SU-DHL-6 (cell line): ENCODE measurements around the gene B3GAT1.

ENCODE experiments used
- EZH2phosphoT487 ChIP-seq: fragments of 200-600 bp; sonication (generic), shearing (Covaris generic); conservative IDR thresholded peaks from 2 replicates; pipeline ENCODE4 v1.6.1; 2018; ENCODE audit warnings: mild to moderate bottlenecking, antibody characterized with exemption, low read length, moderate library complexity, mixed read lengths
- TF ChIP-seq, protein P1 (sequence below): fragments of 200-600 bp; sonication (generic); IDR thresholded peaks from one replicate; pipeline ENCODE4 v1.5.1; 2017; ENCODE audit warnings: antibody characterized with exemption, mild to moderate bottlenecking, low read length, moderate library complexity; ENCODE audit not compliant: insufficient read depth, poor library complexity, severe bottlenecking

DNA sequence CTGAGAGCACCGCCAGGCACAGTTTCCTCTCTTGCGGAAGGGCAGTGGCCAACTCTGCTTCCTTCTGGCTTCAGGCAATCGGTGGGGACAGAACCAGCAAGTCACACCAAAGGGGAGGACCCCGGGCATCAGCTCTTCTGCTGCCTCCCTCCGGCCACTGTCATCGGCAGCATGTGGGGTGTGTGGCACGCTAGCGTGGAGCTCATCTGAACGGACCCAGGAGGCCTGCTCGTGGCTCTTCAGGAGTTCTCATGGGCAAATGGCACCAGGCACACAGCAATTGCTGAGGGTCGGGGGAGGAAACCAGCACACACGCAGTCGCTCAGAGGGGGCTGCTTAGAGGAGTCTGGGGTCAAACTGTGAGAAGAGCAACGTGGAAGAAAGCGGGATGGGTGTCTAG lies 26.9 kb downstream of the B3GAT1 start:
- TF ChIP-seq, protein P1, sequence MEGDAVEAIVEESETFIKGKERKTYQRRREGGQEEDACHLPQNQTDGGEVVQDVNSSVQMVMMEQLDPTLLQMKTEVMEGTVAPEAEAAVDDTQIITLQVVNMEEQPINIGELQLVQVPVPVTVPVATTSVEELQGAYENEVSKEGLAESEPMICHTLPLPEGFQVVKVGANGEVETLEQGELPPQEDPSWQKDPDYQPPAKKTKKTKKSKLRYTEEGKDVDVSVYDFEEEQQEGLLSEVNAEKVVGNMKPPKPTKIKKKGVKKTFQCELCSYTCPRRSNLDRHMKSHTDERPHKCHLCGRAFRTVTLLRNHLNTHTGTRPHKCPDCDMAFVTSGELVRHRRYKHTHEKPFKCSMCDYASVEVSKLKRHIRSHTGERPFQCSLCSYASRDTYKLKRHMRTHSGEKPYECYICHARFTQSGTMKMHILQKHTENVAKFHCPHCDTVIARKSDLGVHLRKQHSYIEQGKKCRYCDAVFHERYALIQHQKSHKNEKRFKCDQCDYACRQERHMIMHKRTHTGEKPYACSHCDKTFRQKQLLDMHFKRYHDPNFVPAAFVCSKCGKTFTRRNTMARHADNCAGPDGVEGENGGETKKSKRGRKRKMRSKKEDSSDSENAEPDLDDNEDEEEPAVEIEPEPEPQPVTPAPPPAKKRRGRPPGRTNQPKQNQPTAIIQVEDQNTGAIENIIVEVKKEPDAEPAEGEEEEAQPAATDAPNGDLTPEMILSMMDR, result no peak
- no peak for TF ChIP-seq EZH2phosphoT487
